CD4-positive, alpha-beta T cell (primary cell): ENCODE data around the gene NUP85. TPM values are rescaled to one million over a fixed set of nuclear protein-coding genes. Genes with fewer than 3 reads are reported as not detected.

Source experiments
- ATAC-seq: fragments of 200-7000 bp; cut with Tn5 transposase; one replicate; pipeline ENCODE4 v1.10.0; 2022; ENCODE audit warnings: mild to moderate bottlenecking; ENCODE audit not compliant: poor library complexity
- CTCF ChIA-PET: fragments of 350-600 bp; sonication (Branson Sonifier 250); formaldehyde crosslinking; loops from one replicate; lab custom pipeline; 2021; ENCODE audit warnings: antibody characterized with exemption, inconsistent platforms; lab: Charles Lee
- POLR2A ChIA-PET: fragments of 350-600 bp; sonication (Branson Sonifier 250); formaldehyde crosslinking; loops from one replicate; lab custom pipeline; 2021; ENCODE audit warnings: antibody characterized with exemption, inconsistent platforms; lab: Charles Lee
- DNase-seq, 14 experiments: peaks; one replicate each; pipeline ENCODE4 v3.0.0-alpha.2; 2013 to 2020; ENCODE audit warnings: mixed read lengths in 2 of 14
- H3K27ac ChIP-seq, 2 donors: one replicate each; pipeline versions ENCODE4 v1.5.1 to v1.7.0; 2013; ENCODE audit warnings: low read length in 2 of 2, low read depth in 1 of 2, mild to moderate bottlenecking in 1 of 2
- H3K27me3 ChIP-seq, 2 experiments: 1 replicate in 1 of 2; 2 replicates in 1 of 2; pipeline versions ENCODE4 v1.6.1 to v1.7.0; 2013; ENCODE audit warnings: low read length in 2 of 2, control low read depth in 1 of 2, mild to moderate bottlenecking in 1 of 2, moderate library complexity in 1 of 2; ENCODE audit not compliant: insufficient read depth in 2 of 2, control insufficient read depth in 1 of 2
- H3K36me3 ChIP-seq: one replicate; pipeline ENCODE4 v1.6.1; 2013; ENCODE audit warnings: low read length, control low read depth; ENCODE audit not compliant: insufficient read depth
- H3K4me1 ChIP-seq: one replicate; pipeline ENCODE4 v1.6.1; 2013; ENCODE audit warnings: low read length, control low read depth; ENCODE audit not compliant: insufficient read depth
- H3K4me3 ChIP-seq: one replicate; pipeline ENCODE4 v1.5.1; 2013; ENCODE audit warnings: mild to moderate bottlenecking, low read length, moderate library complexity
- H3K9me3 ChIP-seq, 2 experiments: 1 replicate in 1 of 2; 2 replicates in 1 of 2; pipeline versions ENCODE4 v1.6.1 to v1.7.0; 2013; ENCODE audit warnings: low read length in 2 of 2, mild to moderate bottlenecking in 2 of 2, control low read depth in 1 of 2, moderate library complexity in 1 of 2; ENCODE audit not compliant: control insufficient read depth in 1 of 2, insufficient read depth in 1 of 2
- H3K27ac Mint-ChIP-seq: one replicate; pipeline ENCODE4 v1.8.0; 2020; ENCODE audit warnings: mixed read lengths
- H3K27me3 Mint-ChIP-seq: one replicate; pipeline ENCODE4 v1.8.0; 2021; ENCODE audit warnings: mixed read lengths
- H3K36me3 Mint-ChIP-seq: one replicate; pipeline ENCODE4 v1.8.0; 2021; ENCODE audit warnings: low read depth, mixed read lengths
- H3K4me1 Mint-ChIP-seq: one replicate; pipeline ENCODE4 v1.8.0; 2021; ENCODE audit warnings: low read depth, mixed read lengths
- H3K4me3 Mint-ChIP-seq: one replicate; pipeline ENCODE4 v1.8.0; 2020; ENCODE audit warnings: mild to moderate bottlenecking, mixed read lengths
- H3K9me3 Mint-ChIP-seq: one replicate; pipeline ENCODE4 v1.8.0; 2020; ENCODE audit warnings: mixed read lengths
- CTCF ChIP-seq: fragments of 200-600 bp; IDR thresholded peaks from one replicate; pipeline ENCODE4 v1.8.0; 2022; ENCODE audit warnings: antibody characterized with exemption, mild to moderate bottlenecking
- intact Hi-C, 2 experiments: fragments of 100-400 bp; cut with DNase I in 1 of 2; cut with micrococcal nuclease in 1 of 2; formaldehyde crosslinking; loops; one replicate each; pipeline versions ENCODE4 v1.15.1 to v1.9.0; 2023 to 2025; cut with DNase I, micrococcal nuclease
- total RNA-seq, 174 experiments: library from RNA in 2 of 174; stranded (reverse) in 2 of 174; gene quantifications; one replicate each; pipeline ENCODE4 v1.2.3 and lab custom pipeline; 2021 to 2026

The NUP85 gene
- total RNA-seq, 2 experiments from 2014 or later, result 84.7 to 89.2 TPM

- H3K27ac ChIP-seq, result no peak overlapping the region
- H3K4me3 ChIP-seq, result no peak overlapping the region
- Mint-ChIP-seq H3K36me3 (peaks cover 72% of the 10 kb centered on the region), H3K9me3 (no peaks in the 10 kb centered on the region), H3K27ac (no peak overlapping the region), H3K4me1 (no peaks in the 10 kb centered on the region), H3K27me3 (no peaks in the 10 kb centered on the region), H3K4me3 (no peak overlapping the region)
- ChIA-PET POLR2A (no interaction called here), CTCF (no interaction called here)
- no peaks in the 10 kb centered on the region for H3K4me1 ChIP-seq
- intact Hi-C loops, result no loop called here
- H3K27me3 ChIP-seq, result no peaks in the 10 kb centered on the region
- H3K36me3 ChIP-seq, result peaks cover 77% of the 10 kb centered on the region
- TF ChIP-seq CTCF, result no peak
- no peak for ATAC-seq
- no peak for DNase-seq
- no peaks in the 10 kb centered on the region for H3K9me3 ChIP-seq
Observed at GRCh38 chr17:75218131-75218530, 12.7 kb downstream of the NUP85 start.

GRCh38 chr17:75219815-75220214 lies 14.3 kb downstream of the NUP85 start:
- Histone ChIP-seq H3K36me3 (peaks cover 70% of the 10 kb centered on the region), H3K4me3 (no peak overlapping the region), H3K9me3 (no peaks in the 10 kb centered on the region), H3K27me3 (no peaks in the 10 kb centered on the region), H3K4me1 (no peaks in the 10 kb centered on the region), H3K27ac (no peak overlapping the region)
- no peak for TF ChIP-seq CTCF
- H3K4me1 Mint-ChIP-seq, result no peaks in the 10 kb centered on the region
- intact Hi-C loops, result no loop called here
- POLR2A ChIA-PET, result no interaction called here
- ATAC-seq (no peak), DNase-seq (no peak)
- CTCF ChIA-PET, result interaction anchor here (1.4 kb wide), 1 partner anchor 18 kb away, joined by 4 read pairs; no protein-coding TSS in a partner anchor
- no peak overlapping the region for H3K4me3 Mint-ChIP-seq
- no peaks in the 10 kb centered on the region for H3K9me3 Mint-ChIP-seq
- H3K27ac Mint-ChIP-seq, result no peak overlapping the region
- no peaks in the 10 kb centered on the region for H3K27me3 Mint-ChIP-seq
- peaks cover 80% of the 10 kb centered on the region for H3K36me3 Mint-ChIP-seq

- Mint-ChIP-seq H3K27ac (no peak overlapping the region), H3K4me3 (no peak overlapping the region), H3K27me3 (no peaks in the 10 kb centered on the region), H3K36me3 (peaks cover 78% of the 10 kb centered on the region), H3K4me1 (no peaks in the 10 kb centered on the region), H3K9me3 (no peaks in the 10 kb centered on the region)
- ChIA-PET POLR2A (no interaction called here), CTCF (no interaction called here)
- ATAC-seq, result no peak
- no peak overlapping the region for H3K4me3 ChIP-seq
- H3K27ac ChIP-seq, result no peak overlapping the region
- intact Hi-C loops, result no loop called here
- peaks cover 70% of the 10 kb centered on the region for H3K36me3 ChIP-seq
- no peak for DNase-seq
- H3K4me1 ChIP-seq, result no peaks in the 10 kb centered on the region
- H3K9me3 ChIP-seq, result no peaks in the 10 kb centered on the region
- H3K27me3 ChIP-seq, result no peaks in the 10 kb centered on the region
- no peak for TF ChIP-seq CTCF
Observed at GRCh38 chr17:75225016-75225415, 19.5 kb downstream of the NUP85 start.
